RWPE1 (cell line): ENCODE measurements around the gene RNASEH2C.

Source experiments
- CTCF ChIA-PET: fragments of 350-600 bp; sonication (Branson Sonifier 250); formaldehyde crosslinking; extraction: SDS; loops from one replicate; lab custom pipeline; 2021; lab: Yijun Ruan, JAX
- POLR2A ChIA-PET: fragments of 400-600 bp; formaldehyde crosslinking; extraction: SDS; loops from one replicate; lab custom pipeline; 2020; ENCODE audit warnings: antibody characterized with exemption; ENCODE audit not compliant: low non-redundant PET; lab: Yijun Ruan, JAX
- DNase-seq: peaks from one replicate; pipeline ENCODE4 v3.0.0; 2012; ENCODE audit warnings: low spot score
- H3K27ac ChIP-seq: fragments of 450-650 bp; 2 replicates; pipeline ENCODE4 v1.5.1; 2017
- CTCF ChIP-seq: fragments of 450-650 bp; conservative IDR thresholded peaks from 2 replicates; pipeline ENCODE4 v1.5.1; 2017; ENCODE audit warnings: low read depth, mild to moderate bottlenecking

RNASEH2C gene

GRCh38 chr11:65744699-65745042, 24.1 kb upstream of the RNASEH2C start:
- TF ChIP-seq CTCF: 0 out of 2 replicates have a peak, but pooled peaks have one; percentile 3
- no peak for DNase-seq
- ChIA-PET CTCF (interaction anchor here (0.6 to 2.6 kb wide), 10 partner anchors 25 to 1035 kb away, joined by 3 to 15 read pairs (median 4); partner anchors contain the start of genes AP5B1 and KAT5), POLR2A (interaction anchor here (0.6 kb wide), 2 partner anchors 69 to 77 kb away, joined by 3 to 12 read pairs; no protein-coding TSS in a partner anchor)
- no peak overlapping the region for H3K27ac ChIP-seq

- POLR2A ChIA-PET: no interaction called here
- CTCF ChIA-PET: interaction anchor here (0.6 to 2.6 kb wide), 9 partner anchors 25 to 1035 kb away, joined by 3 to 15 read pairs (median 4); partner anchors contain the start of genes AP5B1 and KAT5
- DNase-seq: peak; percentile 34
- 0 out of 2 replicates have a peak, but pooled peaks have one; percentile 14 for TF ChIP-seq CTCF
- no peak overlapping the region for H3K27ac ChIP-seq
Observed at GRCh38 chr11:65744026-65744698, 23.6 kb upstream of the RNASEH2C start.

GRCh38 chr11:65743681-65744025, 23.1 kb upstream of the RNASEH2C start:
- no peak for DNase-seq
- no peak overlapping the region for H3K27ac ChIP-seq
- no peak for TF ChIP-seq CTCF
- CTCF ChIA-PET: interaction anchor here (2.6 kb wide), 1 partner anchor 36 kb away, joined by 15 read pairs; the partner anchor contains the start of gene AP5B1
- POLR2A ChIA-PET: no interaction called here

- CTCF ChIA-PET: interaction anchor here (0.7 kb wide), 1 partner anchor 383 kb away, joined by 7 read pairs; no protein-coding TSS in a partner anchor
- H3K27ac ChIP-seq: no peak overlapping the region
- POLR2A ChIA-PET: no interaction called here
- DNase-seq: no peak
- no peak for TF ChIP-seq CTCF
Observed at GRCh38 chr11:65742353-65742752, 21.8 kb upstream of the RNASEH2C start.

- no peak for DNase-seq
- CTCF ChIA-PET: interaction anchor here (0.7 kb wide), 2 partner anchors 14 to 51 kb away, joined by 3 read pairs; no protein-coding TSS in a partner anchor
- no peak for TF ChIP-seq CTCF
- no peak overlapping the region for H3K27ac ChIP-seq
- POLR2A ChIA-PET: no interaction called here
Observed at GRCh38 chr11:65741185-65741584, 20.6 kb upstream of the RNASEH2C start.

GRCh38 chr11:65739022-65739421, 18.4 kb upstream of the RNASEH2C start:
- no peak for TF ChIP-seq CTCF
- ChIA-PET POLR2A (no interaction called here), CTCF (no interaction called here)

More at GRCh38 chr11:65739022-65739421, 18.4 kb upstream of the RNASEH2C start:
- H3K27ac ChIP-seq: no peak overlapping the region
- DNase-seq: no peak
